Panc1 (cell line): ENCODE measurements around the gene HNRNPM. TPM values are rescaled to one million over a fixed set of nuclear protein-coding genes. Genes with fewer than 3 reads are reported as not detected.

Source experiments
- ATAC-seq: fragments of 200-7000 bp; cut with Tn5 transposase; 2 replicates; pipeline ENCODE4 v1.9.1; 2020; ENCODE audit warnings: mild to moderate bottlenecking, moderate library complexity
- BruUV-seq: library from RNA; stranded (reverse); fragments of 400-500 nt; replicated peaks from 2 replicates; lab custom pipeline; 2021; lab: Mats Ljungman, UMichigan
- CTCF ChIA-PET: fragments of 300-600 bp; sonication (Branson Sonifier 250); formaldehyde crosslinking; loops from one replicate; lab custom pipeline; 2022; ENCODE audit warnings: antibody characterized with exemption; lab: Charles Lee
- POLR2A ChIA-PET: fragments of 300-600 bp; sonication (Branson Sonifier 250); formaldehyde crosslinking; loops from one replicate; lab custom pipeline; 2022; ENCODE audit warnings: antibody characterized with exemption; lab: Charles Lee
- DNase-seq: peaks from one replicate; pipeline ENCODE4 v3.0.0-alpha.2; 2010; ENCODE audit warnings: low read depth, low spot score
- H3K27ac ChIP-seq: 2 replicates; pipeline ENCODE4 v1.5.1; 2011; ENCODE audit warnings: mild to moderate bottlenecking, low read length, inconsistent platforms
- H3K27me3 ChIP-seq: fragments of 200-500 bp; sonication (Bioruptor generic); 2 replicates; pipeline ENCODE4 v1.6.0; 2014; ENCODE audit warnings: low read length, inconsistent platforms; ENCODE audit not compliant: control insufficient read depth, insufficient read depth
- H3K36me3 ChIP-seq: fragments of 200-500 bp; sonication (Bioruptor generic); 2 replicates; pipeline ENCODE4 v1.5.1; 2014; ENCODE audit warnings: inconsistent platforms, mild to moderate bottlenecking, low read length, moderate library complexity; ENCODE audit not compliant: control insufficient read depth, insufficient read depth
- H3K4me1 ChIP-seq: 2 replicates; pipeline ENCODE4 v1.5.1; 2011; ENCODE audit warnings: inconsistent platforms, mild to moderate bottlenecking, low read length, moderate library complexity; ENCODE audit not compliant: control insufficient read depth, insufficient read depth
- H3K4me3 ChIP-seq, 2 experiments: 2 replicates each; pipeline ENCODE4 v1.5.1; 2011 to 2012; ENCODE audit warnings: low read depth in 2 of 2, low read length in 2 of 2, mild to moderate bottlenecking in 2 of 2, inconsistent platforms in 1 of 2, moderate library complexity in 1 of 2
- H3K9me3 ChIP-seq: fragments of 200-500 bp; sonication (Bioruptor generic); 2 replicates; pipeline ENCODE4 v1.5.1; 2014; ENCODE audit warnings: low read depth, mild to moderate bottlenecking, inconsistent platforms, low read length, moderate library complexity; ENCODE audit not compliant: control insufficient read depth, insufficient read depth
- POLR2AphosphoS5 ChIP-seq: IDR thresholded peaks from 2 replicates; pipeline ENCODE4 v1.6.1; 2012; ENCODE audit warnings: mild to moderate bottlenecking, low read depth, low read length, moderate library complexity
- SIN3A ChIP-seq: IDR thresholded peaks from 2 replicates; pipeline ENCODE4 v1.6.1; 2012; ENCODE audit warnings: low read depth, mild to moderate bottlenecking, low read length, moderate library complexity, borderline replicate concordance; ENCODE audit not compliant: insufficient read depth
- TCF7L2 ChIP-seq: IDR thresholded peaks from 2 replicates; pipeline ENCODE4 v1.6.1; 2011; ENCODE audit warnings: mild to moderate bottlenecking, low read depth, low read length, inconsistent platforms
- in situ Hi-C: cut with HindIII; loops from 2 replicates; pipeline ENCODE4 v1.10.0; 2016; ENCODE audit warnings: low sequenced_read_pairs, low pct_unique_long_range_greater_than_20kb
- intact Hi-C: fragments of 100-400 bp; cut with micrococcal nuclease; formaldehyde crosslinking; loops from one replicate; pipeline ENCODE4 v1.10.0; 2022; ENCODE audit not compliant: unreplicated experiment
- total RNA-seq: library from RNA; stranded (reverse); gene quantifications from one replicate; pipeline ENCODE4 v1.2.1, GENCODE V29; 2021; ENCODE audit not compliant: unreplicated experiment
- TF ChIP-seq, protein P1 (sequence below): fragments of 450-650 bp; IDR thresholded peaks from 2 replicates; pipeline ENCODE4 v1.5.1; 2017; ENCODE audit warnings: mild to moderate bottlenecking
- TF ChIP-seq, protein P2 (sequence below), 2 experiments: IDR thresholded peaks; 2 replicates each; pipeline ENCODE4 v1.6.1; 2011 to 2012; ENCODE audit warnings: low read depth in 2 of 2, control low read depth in 1 of 2, low read length in 1 of 2, mild to moderate bottlenecking in 1 of 2, moderate library complexity in 1 of 2; ENCODE audit not compliant: insufficient read depth in 1 of 2

Gene HNRNPM
- total RNA-seq, 1 experiment from 2014 or later: 225 TPM

DNA sequence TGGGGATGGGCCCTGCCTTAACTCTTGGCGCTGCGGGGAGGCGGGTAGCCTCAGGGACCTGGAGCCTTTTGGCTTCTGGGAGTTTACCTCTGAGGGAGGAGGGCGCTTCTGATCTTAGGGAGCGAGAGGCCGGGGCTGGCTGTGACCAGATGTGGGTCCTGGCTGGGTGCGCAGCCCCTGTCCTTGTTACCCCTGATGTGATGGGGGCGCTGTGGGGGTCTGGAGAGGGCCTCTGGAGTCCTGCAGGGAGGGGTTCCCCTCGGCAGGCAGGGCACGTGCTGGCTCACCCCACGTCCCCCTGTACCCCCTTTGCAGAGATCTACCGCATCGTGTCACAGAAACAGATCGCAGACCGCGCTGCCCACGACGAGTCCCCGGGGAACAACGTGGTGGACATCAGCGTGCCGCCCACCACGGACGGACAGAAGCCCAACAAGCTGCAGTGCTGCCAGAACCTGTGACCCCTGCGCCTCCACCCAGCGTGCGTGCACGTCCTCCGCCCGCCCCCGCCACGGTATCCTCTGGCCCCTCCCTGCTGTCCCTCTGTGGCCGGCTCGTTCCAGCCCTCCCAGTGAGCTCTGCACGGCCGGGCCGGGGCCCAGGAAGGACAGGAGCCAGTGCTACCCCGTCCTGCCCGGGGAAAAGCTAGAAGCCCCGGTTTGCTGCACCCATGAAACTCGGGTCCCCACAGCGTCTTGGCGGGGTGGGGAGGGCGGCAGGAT is 41.5 kb upstream of the HNRNPM start:
- ATAC-seq: no peak
- no peak for DNase-seq
- TSS peak; percentile 69 for BruUV-seq
- TF ChIP-seq, protein P1, sequence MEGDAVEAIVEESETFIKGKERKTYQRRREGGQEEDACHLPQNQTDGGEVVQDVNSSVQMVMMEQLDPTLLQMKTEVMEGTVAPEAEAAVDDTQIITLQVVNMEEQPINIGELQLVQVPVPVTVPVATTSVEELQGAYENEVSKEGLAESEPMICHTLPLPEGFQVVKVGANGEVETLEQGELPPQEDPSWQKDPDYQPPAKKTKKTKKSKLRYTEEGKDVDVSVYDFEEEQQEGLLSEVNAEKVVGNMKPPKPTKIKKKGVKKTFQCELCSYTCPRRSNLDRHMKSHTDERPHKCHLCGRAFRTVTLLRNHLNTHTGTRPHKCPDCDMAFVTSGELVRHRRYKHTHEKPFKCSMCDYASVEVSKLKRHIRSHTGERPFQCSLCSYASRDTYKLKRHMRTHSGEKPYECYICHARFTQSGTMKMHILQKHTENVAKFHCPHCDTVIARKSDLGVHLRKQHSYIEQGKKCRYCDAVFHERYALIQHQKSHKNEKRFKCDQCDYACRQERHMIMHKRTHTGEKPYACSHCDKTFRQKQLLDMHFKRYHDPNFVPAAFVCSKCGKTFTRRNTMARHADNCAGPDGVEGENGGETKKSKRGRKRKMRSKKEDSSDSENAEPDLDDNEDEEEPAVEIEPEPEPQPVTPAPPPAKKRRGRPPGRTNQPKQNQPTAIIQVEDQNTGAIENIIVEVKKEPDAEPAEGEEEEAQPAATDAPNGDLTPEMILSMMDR: no peak
- TF ChIP-seq SIN3A (no peak), TCF7L2 (no peak), POLR2AphosphoS5 (no peak)
- TF ChIP-seq, protein P2, sequence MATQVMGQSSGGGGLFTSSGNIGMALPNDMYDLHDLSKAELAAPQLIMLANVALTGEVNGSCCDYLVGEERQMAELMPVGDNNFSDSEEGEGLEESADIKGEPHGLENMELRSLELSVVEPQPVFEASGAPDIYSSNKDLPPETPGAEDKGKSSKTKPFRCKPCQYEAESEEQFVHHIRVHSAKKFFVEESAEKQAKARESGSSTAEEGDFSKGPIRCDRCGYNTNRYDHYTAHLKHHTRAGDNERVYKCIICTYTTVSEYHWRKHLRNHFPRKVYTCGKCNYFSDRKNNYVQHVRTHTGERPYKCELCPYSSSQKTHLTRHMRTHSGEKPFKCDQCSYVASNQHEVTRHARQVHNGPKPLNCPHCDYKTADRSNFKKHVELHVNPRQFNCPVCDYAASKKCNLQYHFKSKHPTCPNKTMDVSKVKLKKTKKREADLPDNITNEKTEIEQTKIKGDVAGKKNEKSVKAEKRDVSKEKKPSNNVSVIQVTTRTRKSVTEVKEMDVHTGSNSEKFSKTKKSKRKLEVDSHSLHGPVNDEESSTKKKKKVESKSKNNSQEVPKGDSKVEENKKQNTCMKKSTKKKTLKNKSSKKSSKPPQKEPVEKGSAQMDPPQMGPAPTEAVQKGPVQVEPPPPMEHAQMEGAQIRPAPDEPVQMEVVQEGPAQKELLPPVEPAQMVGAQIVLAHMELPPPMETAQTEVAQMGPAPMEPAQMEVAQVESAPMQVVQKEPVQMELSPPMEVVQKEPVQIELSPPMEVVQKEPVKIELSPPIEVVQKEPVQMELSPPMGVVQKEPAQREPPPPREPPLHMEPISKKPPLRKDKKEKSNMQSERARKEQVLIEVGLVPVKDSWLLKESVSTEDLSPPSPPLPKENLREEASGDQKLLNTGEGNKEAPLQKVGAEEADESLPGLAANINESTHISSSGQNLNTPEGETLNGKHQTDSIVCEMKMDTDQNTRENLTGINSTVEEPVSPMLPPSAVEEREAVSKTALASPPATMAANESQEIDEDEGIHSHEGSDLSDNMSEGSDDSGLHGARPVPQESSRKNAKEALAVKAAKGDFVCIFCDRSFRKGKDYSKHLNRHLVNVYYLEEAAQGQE (IDR thresholded peaks at IDR 0.05; ENCODE audit: insufficient read depth in 1 of 2, low read depth in 2 of 2, low read length in 1 of 2): no peak
- Histone ChIP-seq H3K4me3 (no peak overlapping the region), H3K27ac (no peak overlapping the region), H3K27me3 (no peaks in the 10 kb centered on the region), H3K36me3 (peaks cover 2% of the 10 kb centered on the region; the same call in 1 of the 2 replicates), H3K9me3 (no peaks in the 10 kb centered on the region), H3K4me1 (peaks cover 4% of the 10 kb centered on the region)
- ChIA-PET CTCF (no interaction called here), POLR2A (no interaction called here)
- in situ Hi-C loops (no loop called here), intact Hi-C loops (no loop called here)

DNA sequence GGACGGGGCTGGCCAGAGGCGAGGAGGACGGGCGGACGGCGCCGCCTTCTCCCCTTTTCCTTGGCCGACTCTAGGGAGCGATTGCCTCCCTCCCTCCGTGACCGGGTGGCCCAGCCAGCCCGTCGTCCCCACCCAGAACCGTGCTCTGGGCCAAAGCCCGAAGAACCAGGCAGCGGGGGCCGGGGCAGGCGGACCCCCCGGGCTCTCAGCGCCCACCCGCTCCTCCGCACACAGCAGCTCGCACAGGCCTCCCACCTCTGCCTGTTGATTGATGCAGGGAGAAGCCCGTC is 41.0 kb upstream of the HNRNPM start:
- no TSS peak for BruUV-seq
- Histone ChIP-seq H3K36me3 (peaks cover 2% of the 10 kb centered on the region; the same call in 1 of the 2 replicates), H3K4me3 (no peak overlapping the region), H3K9me3 (no peaks in the 10 kb centered on the region), H3K4me1 (no peaks in the 10 kb centered on the region), H3K27me3 (no peaks in the 10 kb centered on the region), H3K27ac (no peak overlapping the region)
- ATAC-seq (no peak), DNase-seq (no peak)
- intact Hi-C loops (no loop called here), in situ Hi-C loops (no loop called here)
- ChIA-PET POLR2A (no interaction called here), CTCF (no interaction called here)
- TF ChIP-seq, protein P2 (IDR thresholded peaks at IDR 0.05; ENCODE audit: insufficient read depth in 1 of 2, low read depth in 2 of 2, low read length in 1 of 2): no peak
